ENCODE data around the gene UNC45B.

Gene UNC45B

DNA sequence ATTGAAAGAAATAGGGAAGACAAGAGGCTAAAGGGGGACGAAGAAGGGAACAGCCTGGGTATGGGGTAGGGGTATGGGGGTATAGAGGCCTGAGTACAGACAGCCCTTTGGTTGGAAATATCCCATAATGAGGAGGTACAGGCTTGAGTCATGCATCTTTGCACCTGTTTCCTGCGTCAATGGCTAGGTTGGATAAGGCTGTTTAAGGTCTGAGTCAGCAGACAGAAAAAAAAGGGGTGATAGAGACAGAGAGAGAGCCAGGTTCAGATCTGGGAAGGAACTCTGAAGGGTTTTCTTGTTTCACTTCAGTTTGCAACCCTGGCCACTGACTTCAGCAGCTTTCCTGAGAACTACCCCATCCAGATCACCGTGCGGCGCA lies 17.7 kb upstream of the UNC45B start:
- Histone ChIP-seq H4K20me1 (ENCODE audit: insufficient read depth, low read length) (no peaks in the 10 kb centered on the region), H3K4me3 (ENCODE audit: low read length) (no peak overlapping the region), H3F3A (ENCODE audit: insufficient read depth, low read length) (no peaks in the 10 kb centered on the region), H3K4me1 (ENCODE audit: low read length) (no peaks in the 10 kb centered on the region), H3K27me3 (replicated peaks; ENCODE audit: insufficient read depth, low read length) (no peaks in the 10 kb centered on the region), H3K9me3 (replicated peaks; ENCODE audit: insufficient read depth, low read length) (no peaks in the 10 kb centered on the region), H3K36me3 (replicated peaks; ENCODE audit: insufficient read depth, low read length) (peaks cover 5% of the 10 kb centered on the region), H3K9ac (ENCODE audit: low read length) (no peak overlapping the region), H3K9me2 (replicated peaks; ENCODE audit: insufficient read depth, low read length) (no peaks in the 10 kb centered on the region), H2AFZ (ENCODE audit: low read length) (no peak overlapping the region), H3K4me2 (ENCODE audit: low read depth, low read length) (no peak overlapping the region), H3K79me2 (ENCODE audit: low read length) (no peaks in the 10 kb centered on the region), H3K27ac (ENCODE audit: low read length) (no peak overlapping the region)
- TF ChIP-seq, protein P1, sequence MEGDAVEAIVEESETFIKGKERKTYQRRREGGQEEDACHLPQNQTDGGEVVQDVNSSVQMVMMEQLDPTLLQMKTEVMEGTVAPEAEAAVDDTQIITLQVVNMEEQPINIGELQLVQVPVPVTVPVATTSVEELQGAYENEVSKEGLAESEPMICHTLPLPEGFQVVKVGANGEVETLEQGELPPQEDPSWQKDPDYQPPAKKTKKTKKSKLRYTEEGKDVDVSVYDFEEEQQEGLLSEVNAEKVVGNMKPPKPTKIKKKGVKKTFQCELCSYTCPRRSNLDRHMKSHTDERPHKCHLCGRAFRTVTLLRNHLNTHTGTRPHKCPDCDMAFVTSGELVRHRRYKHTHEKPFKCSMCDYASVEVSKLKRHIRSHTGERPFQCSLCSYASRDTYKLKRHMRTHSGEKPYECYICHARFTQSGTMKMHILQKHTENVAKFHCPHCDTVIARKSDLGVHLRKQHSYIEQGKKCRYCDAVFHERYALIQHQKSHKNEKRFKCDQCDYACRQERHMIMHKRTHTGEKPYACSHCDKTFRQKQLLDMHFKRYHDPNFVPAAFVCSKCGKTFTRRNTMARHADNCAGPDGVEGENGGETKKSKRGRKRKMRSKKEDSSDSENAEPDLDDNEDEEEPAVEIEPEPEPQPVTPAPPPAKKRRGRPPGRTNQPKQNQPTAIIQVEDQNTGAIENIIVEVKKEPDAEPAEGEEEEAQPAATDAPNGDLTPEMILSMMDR (IDR thresholded peaks at IDR 0.05; ENCODE audit: low read length), result no peak
- TF ChIP-seq EZH2phosphoT487 (IDR thresholded peaks at IDR 0.05; ENCODE audit: low read length), result no peak
- TF ChIP-seq EZH2 (optimal IDR thresholded peaks at IDR 0.05; ENCODE audit: low read depth, low read length), result no peak
- no peak for DNase-seq

DNA sequence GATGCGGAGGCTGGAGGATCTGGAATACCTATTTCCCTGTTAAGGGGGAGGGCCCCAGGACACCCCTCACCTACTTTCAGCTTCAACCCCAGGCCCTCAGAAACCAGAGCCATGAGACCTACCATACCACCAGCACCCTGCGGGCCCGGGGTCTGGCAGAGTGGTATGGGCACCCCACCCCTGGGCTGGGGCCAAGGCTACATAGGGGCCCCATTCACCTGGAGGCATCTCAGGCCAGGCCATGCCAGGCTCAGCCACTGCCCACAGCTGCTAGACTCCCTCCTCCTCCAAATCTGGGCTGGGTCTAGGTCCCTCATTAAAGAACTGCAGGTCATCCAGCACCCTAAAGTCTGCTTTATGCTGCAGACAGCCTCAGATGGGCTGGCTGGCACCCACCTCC lies 17.2 kb upstream of the UNC45B start:
- Histone ChIP-seq H3K9me2 (replicated peaks; ENCODE audit: insufficient read depth, low read length) (no peaks in the 10 kb centered on the region), H3K36me3 (replicated peaks; ENCODE audit: insufficient read depth, low read length) (peaks cover 9% of the 10 kb centered on the region), H3K27me3 (replicated peaks; ENCODE audit: insufficient read depth, low read length) (no peaks in the 10 kb centered on the region), H3F3A (ENCODE audit: insufficient read depth, low read length) (no peaks in the 10 kb centered on the region), H3K9me3 (replicated peaks; ENCODE audit: insufficient read depth, low read length) (no peaks in the 10 kb centered on the region), H3K4me2 (ENCODE audit: low read depth, low read length) (no peak overlapping the region), H3K4me3 (ENCODE audit: low read length) (no peak overlapping the region), H3K4me1 (ENCODE audit: low read length) (no peaks in the 10 kb centered on the region), H2AFZ (ENCODE audit: low read length) (no peak overlapping the region), H4K20me1 (ENCODE audit: insufficient read depth, low read length) (no peaks in the 10 kb centered on the region), H3K27ac (ENCODE audit: low read length) (no peak overlapping the region), H3K9ac (ENCODE audit: low read length) (no peak overlapping the region), H3K79me2 (ENCODE audit: low read length) (no peaks in the 10 kb centered on the region)
- DNase-seq, result no peak
- no peak for TF ChIP-seq EZH2phosphoT487 (IDR thresholded peaks at IDR 0.05; ENCODE audit: low read length)
- TF ChIP-seq EZH2 (optimal IDR thresholded peaks at IDR 0.05; ENCODE audit: low read depth, low read length), result no peak
- TF ChIP-seq, protein P1 (IDR thresholded peaks at IDR 0.05; ENCODE audit: low read length), result no peak

DNA sequence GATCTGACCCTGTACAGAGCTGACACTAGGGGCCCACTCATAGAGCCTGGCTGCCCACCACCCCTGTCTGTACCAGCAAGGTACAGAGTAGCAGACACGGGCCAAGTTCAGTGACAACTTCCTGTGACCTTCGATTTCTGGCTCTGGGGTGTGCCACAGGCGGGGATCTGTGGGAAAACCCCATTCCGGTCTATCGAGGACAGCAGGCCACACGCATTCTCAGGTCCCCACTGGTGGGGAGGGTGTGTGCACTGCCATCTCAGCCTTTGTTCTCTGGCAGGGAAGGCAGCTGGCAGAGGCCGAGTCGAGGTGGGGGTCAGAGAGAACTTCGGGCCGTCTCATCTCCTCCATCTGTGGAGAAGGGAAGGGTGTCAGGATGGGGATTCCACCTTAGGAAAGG lies 15.5 kb upstream of the UNC45B start:
- Histone ChIP-seq H3K4me1 (ENCODE audit: low read length) (no peaks in the 10 kb centered on the region), H3K36me3 (replicated peaks; ENCODE audit: insufficient read depth, low read length) (peaks cover 9% of the 10 kb centered on the region), H4K20me1 (ENCODE audit: insufficient read depth, low read length) (no peaks in the 10 kb centered on the region)

More for the DNA sequence above, 15.5 kb upstream of the UNC45B start:
- Histone ChIP-seq H3K27me3 (replicated peaks; ENCODE audit: insufficient read depth, low read length) (no peaks in the 10 kb centered on the region), H2AFZ (ENCODE audit: low read length) (no peak overlapping the region), H3K27ac (ENCODE audit: low read length) (no peak overlapping the region), H3K9me3 (replicated peaks; ENCODE audit: insufficient read depth, low read length) (no peaks in the 10 kb centered on the region), H3F3A (ENCODE audit: insufficient read depth, low read length) (no peaks in the 10 kb centered on the region), H3K9ac (ENCODE audit: low read length) (no peak overlapping the region), H3K4me3 (ENCODE audit: low read length) (no peak overlapping the region), H3K9me2 (replicated peaks; ENCODE audit: insufficient read depth, low read length) (no peaks in the 10 kb centered on the region), H3K4me2 (ENCODE audit: low read depth, low read length) (no peak overlapping the region), H3K79me2 (ENCODE audit: low read length) (no peaks in the 10 kb centered on the region)
- no peak for DNase-seq
- TF ChIP-seq EZH2phosphoT487 (IDR thresholded peaks at IDR 0.05; ENCODE audit: low read length), result no peak
- TF ChIP-seq, protein P1 (IDR thresholded peaks at IDR 0.05; ENCODE audit: low read length), result no peak

Measured in MM.1S (cell line).